ENCODE results near the gene KNOP1. TPM values are rescaled to one million over a fixed set of nuclear protein-coding genes. Genes with fewer than 3 reads are reported as not detected.
A peak's percentile ranks its signal among the peaks of the same experiment; 100 is the strongest.

Gene KNOP1
- total and polyA plus RNA-seq, 2 donors (not counting 3 experiments of a cell fraction or from before 2014, with no cell fraction given): 6.7 to 33.5 TPM

- dilution Hi-C loops (cut with MboI; ENCODE audit: extremely low pct_ligation_motif_present, low sequenced_read_pairs) (no loop called here), intact Hi-C loops (cut with micrococcal nuclease) (loop anchor here (10.0 kb wide), 1 partner anchor 85 kb away; no protein-coding TSS in a partner anchor)
- Histone ChIP-seq H3K27ac (ENCODE audit: insufficient read depth, low read depth, low read length) (no peak overlapping the region), H3K9me3 (replicated peaks; ENCODE audit: control insufficient read depth, insufficient read depth, low read length) (no peaks in the 10 kb centered on the region), H3K4me2 (ENCODE audit: insufficient read depth, low read length) (no peak overlapping the region), H3K36me3 (ENCODE audit: control insufficient read depth in 2 of 2, extremely low read depth in 1 of 2, insufficient read depth in 2 of 2, low read length in 2 of 2) (peaks cover 9 to 11% of the 10 kb centered on the region in 2 experiments), H3K9ac (replicated peaks; ENCODE audit: extremely low read depth, insufficient read depth, low read length) (no peak overlapping the region), H3K4me1 (ENCODE audit: control insufficient read depth, extremely low read depth, insufficient read depth, low read length) (no peaks in the 10 kb centered on the region), H3K9me1 (replicated peaks; ENCODE audit: control insufficient read depth, extremely low read depth, insufficient read depth, low read length) (no peaks in the 10 kb centered on the region), H3K79me2 (ENCODE audit: control insufficient read depth, insufficient read depth, low read length) (no peaks in the 10 kb centered on the region), H3K4me3 (replicated peaks in 1 of 3; ENCODE audit: insufficient read depth in 1 of 3, low read depth in 1 of 3, low read length in 3 of 3) (no peak overlapping the region), H4K20me1 (replicated peaks; ENCODE audit: control insufficient read depth, extremely low read depth, insufficient read depth, low read length) (no peaks in the 10 kb centered on the region), H3K27me3 (ENCODE audit: control insufficient read depth in 2 of 2, insufficient read depth in 2 of 2, low read length in 2 of 2) (no peaks in the 10 kb centered on the region), H2AFZ (ENCODE audit: low read depth, low read length) (no peak overlapping the region)
- CTCF ChIA-PET: interaction anchor here (1.2 to 1.4 kb wide), 2 partner anchors 89 to 197 kb away, joined by 3 to 4 read pairs; no protein-coding TSS in a partner anchor
- no peak for FAIRE-seq
- DNase-seq (ENCODE audit: low read depth, low spot score): peak; percentile 8
- BruUV-seq (replicated peaks): no TSS peak
- POLR2A ChIA-PET: no interaction called here
- TF ChIP-seq FOS (IDR thresholded peaks at IDR 0.05; ENCODE audit: borderline replicate concordance, insufficient read depth, low read length): no peak
- no peak for TF ChIP-seq EZH2 (IDR thresholded peaks at IDR 0.05; ENCODE audit: borderline replicate concordance, low read depth, low read length, severe bottlenecking)
- TF ChIP-seq POLR2A (IDR thresholded peaks at IDR 0.05; ENCODE audit: low read depth, low read length): no peak
- no peak for TF ChIP-seq JUN (IDR thresholded peaks at IDR 0.05; ENCODE audit: borderline replicate concordance, insufficient read depth, insufficient read length, low read depth)
- no peak for TF ChIP-seq MAX (IDR thresholded peaks at IDR 0.05; ENCODE audit: insufficient read depth, insufficient read length)
- no peak for TF ChIP-seq GATA2 (IDR thresholded peaks at IDR 0.05; ENCODE audit: insufficient read depth, insufficient read length, low read depth, low read length)
- no peak for TF ChIP-seq POLR2AphosphoS5 (IDR thresholded peaks at IDR 0.05; ENCODE audit: insufficient read depth, low read depth, low read length)
These were observed 27.8 kb downstream of the KNOP1 start for GRCh38 chr16:19690196-19690595.

DNA sequence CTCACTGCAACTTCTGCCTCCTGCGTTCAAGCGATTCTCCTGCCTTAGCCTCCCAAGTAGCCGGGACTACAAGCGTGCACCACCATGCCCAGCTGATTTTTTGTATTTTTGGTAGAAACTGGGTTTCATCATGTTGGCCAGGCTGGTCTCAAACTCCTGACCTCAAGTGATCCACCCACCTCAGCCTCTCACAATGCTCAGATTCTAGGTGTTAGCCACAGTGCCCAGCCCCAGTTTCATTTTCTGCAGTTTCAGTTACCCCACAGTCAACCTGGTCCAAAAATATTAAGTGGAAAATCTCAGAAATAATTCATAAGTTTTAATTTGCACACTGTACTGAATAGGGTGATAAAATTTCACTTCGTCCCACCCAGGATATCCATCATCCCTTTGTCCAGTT, 28.7 kb downstream of the KNOP1 start:
- no peaks in the 10 kb centered on the region for H3K79me2 ChIP-seq (ENCODE audit: control insufficient read depth, insufficient read depth, low read length)
- TF ChIP-seq JUN (IDR thresholded peaks at IDR 0.05; ENCODE audit: borderline replicate concordance, insufficient read depth, insufficient read length, low read depth): no peak
- no peak for TF ChIP-seq MYC (IDR thresholded peaks at IDR 0.05; ENCODE audit: low read depth, low read length)
- TF ChIP-seq EZH2 (IDR thresholded peaks at IDR 0.05; ENCODE audit: borderline replicate concordance, low read depth, low read length, severe bottlenecking): no peak
- no peak for TF ChIP-seq POLR2A (IDR thresholded peaks at IDR 0.05; ENCODE audit: low read depth, low read length)
- TF ChIP-seq FOS (IDR thresholded peaks at IDR 0.05; ENCODE audit: borderline replicate concordance, insufficient read depth, low read length): no peak
- TF ChIP-seq, protein P1, sequence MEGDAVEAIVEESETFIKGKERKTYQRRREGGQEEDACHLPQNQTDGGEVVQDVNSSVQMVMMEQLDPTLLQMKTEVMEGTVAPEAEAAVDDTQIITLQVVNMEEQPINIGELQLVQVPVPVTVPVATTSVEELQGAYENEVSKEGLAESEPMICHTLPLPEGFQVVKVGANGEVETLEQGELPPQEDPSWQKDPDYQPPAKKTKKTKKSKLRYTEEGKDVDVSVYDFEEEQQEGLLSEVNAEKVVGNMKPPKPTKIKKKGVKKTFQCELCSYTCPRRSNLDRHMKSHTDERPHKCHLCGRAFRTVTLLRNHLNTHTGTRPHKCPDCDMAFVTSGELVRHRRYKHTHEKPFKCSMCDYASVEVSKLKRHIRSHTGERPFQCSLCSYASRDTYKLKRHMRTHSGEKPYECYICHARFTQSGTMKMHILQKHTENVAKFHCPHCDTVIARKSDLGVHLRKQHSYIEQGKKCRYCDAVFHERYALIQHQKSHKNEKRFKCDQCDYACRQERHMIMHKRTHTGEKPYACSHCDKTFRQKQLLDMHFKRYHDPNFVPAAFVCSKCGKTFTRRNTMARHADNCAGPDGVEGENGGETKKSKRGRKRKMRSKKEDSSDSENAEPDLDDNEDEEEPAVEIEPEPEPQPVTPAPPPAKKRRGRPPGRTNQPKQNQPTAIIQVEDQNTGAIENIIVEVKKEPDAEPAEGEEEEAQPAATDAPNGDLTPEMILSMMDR (IDR thresholded peaks at IDR 0.05; ENCODE audit: extremely low read depth in 1 of 2, insufficient read depth in 1 of 2, low read depth in 1 of 2, low read length in 2 of 2): no peak
- TF ChIP-seq GATA2 (IDR thresholded peaks at IDR 0.05; ENCODE audit: insufficient read depth, insufficient read length, low read depth, low read length): no peak
- no peak for TF ChIP-seq MAX (IDR thresholded peaks at IDR 0.05; ENCODE audit: insufficient read depth, insufficient read length)
- no peak for TF ChIP-seq POLR2AphosphoS5 (IDR thresholded peaks at IDR 0.05; ENCODE audit: insufficient read depth, low read depth, low read length)
- H3K27ac ChIP-seq (ENCODE audit: insufficient read depth, low read depth, low read length): no peak overlapping the region
- CTCF ChIA-PET: no interaction called here
- H3K27me3 ChIP-seq (ENCODE audit: control insufficient read depth in 2 of 2, insufficient read depth in 2 of 2, low read length in 2 of 2): no peaks in the 10 kb centered on the region
- intact Hi-C loops (cut with micrococcal nuclease) (no loop called here), dilution Hi-C loops (cut with MboI; ENCODE audit: extremely low pct_ligation_motif_present, low sequenced_read_pairs) (no loop called here)
- no peak overlapping the region for H3K4me3 ChIP-seq (replicated peaks in 1 of 3; ENCODE audit: insufficient read depth in 1 of 3, low read depth in 1 of 3, low read length in 3 of 3)
- POLR2A ChIA-PET: no interaction called here
- H3K9me1 ChIP-seq (replicated peaks; ENCODE audit: control insufficient read depth, extremely low read depth, insufficient read depth, low read length): no peaks in the 10 kb centered on the region
- no peaks in the 10 kb centered on the region for H4K20me1 ChIP-seq (replicated peaks; ENCODE audit: control insufficient read depth, extremely low read depth, insufficient read depth, low read length)
- no peak overlapping the region for H3K4me2 ChIP-seq (ENCODE audit: insufficient read depth, low read length)
- H3K9me3 ChIP-seq (replicated peaks; ENCODE audit: control insufficient read depth, insufficient read depth, low read length): no peaks in the 10 kb centered on the region
- BruUV-seq (replicated peaks): no TSS peak
- no peak overlapping the region for H3K9ac ChIP-seq (replicated peaks; ENCODE audit: extremely low read depth, insufficient read depth, low read length)
- peaks cover 9 to 17% of the 10 kb centered on the region in 2 experiments for H3K36me3 ChIP-seq (ENCODE audit: control insufficient read depth in 2 of 2, extremely low read depth in 1 of 2, insufficient read depth in 2 of 2, low read length in 2 of 2)
- H3K4me1 ChIP-seq (ENCODE audit: control insufficient read depth, extremely low read depth, insufficient read depth, low read length): no peaks in the 10 kb centered on the region
- H2AFZ ChIP-seq (ENCODE audit: low read depth, low read length): no peak overlapping the region
- DNase-seq (ENCODE audit: low read depth, low spot score): no peak
- FAIRE-seq: no peak

All from endothelial cell of umbilical vein (primary cell).